ENCODE measurements around the gene COPS7A.

DNA sequence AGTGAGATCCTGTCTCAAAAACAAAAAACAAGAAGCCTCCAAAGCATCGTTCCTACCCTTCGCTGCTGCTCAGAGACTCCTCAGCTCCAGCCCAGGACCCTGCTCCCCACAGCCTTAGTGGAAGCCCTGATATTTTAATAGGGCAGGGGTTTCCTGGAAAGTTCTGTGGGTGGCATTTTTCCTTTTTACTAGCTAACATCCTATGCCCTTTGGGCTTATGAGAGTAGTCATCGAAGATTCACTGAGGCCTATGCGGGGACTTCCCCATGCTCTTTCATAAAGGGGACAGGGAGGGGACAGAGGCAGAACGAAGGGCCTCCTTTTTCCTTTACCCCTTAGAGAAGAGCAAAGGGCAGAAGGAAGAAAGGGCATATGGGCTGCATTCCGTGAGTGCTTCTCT is 56.7 kb downstream of the COPS7A start:
- TF ChIP-seq, protein P1, sequence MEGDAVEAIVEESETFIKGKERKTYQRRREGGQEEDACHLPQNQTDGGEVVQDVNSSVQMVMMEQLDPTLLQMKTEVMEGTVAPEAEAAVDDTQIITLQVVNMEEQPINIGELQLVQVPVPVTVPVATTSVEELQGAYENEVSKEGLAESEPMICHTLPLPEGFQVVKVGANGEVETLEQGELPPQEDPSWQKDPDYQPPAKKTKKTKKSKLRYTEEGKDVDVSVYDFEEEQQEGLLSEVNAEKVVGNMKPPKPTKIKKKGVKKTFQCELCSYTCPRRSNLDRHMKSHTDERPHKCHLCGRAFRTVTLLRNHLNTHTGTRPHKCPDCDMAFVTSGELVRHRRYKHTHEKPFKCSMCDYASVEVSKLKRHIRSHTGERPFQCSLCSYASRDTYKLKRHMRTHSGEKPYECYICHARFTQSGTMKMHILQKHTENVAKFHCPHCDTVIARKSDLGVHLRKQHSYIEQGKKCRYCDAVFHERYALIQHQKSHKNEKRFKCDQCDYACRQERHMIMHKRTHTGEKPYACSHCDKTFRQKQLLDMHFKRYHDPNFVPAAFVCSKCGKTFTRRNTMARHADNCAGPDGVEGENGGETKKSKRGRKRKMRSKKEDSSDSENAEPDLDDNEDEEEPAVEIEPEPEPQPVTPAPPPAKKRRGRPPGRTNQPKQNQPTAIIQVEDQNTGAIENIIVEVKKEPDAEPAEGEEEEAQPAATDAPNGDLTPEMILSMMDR (IDR thresholded peaks at IDR 0.05; ENCODE audit: low read length), result no peak
- no peak for TF ChIP-seq EZH2 (optimal IDR thresholded peaks at IDR 0.05; ENCODE audit: low read depth, low read length)
